HEK293 (cell line): ENCODE results near the gene IFNLR1.

Experiments
- CTCF ChIA-PET: fragments of 350-600 bp; formaldehyde crosslinking; extraction: SDS; loops from one replicate; lab custom pipeline; 2021; ENCODE audit warnings: antibody characterized with exemption; lab: Yijun Ruan, JAX
- POLR2A ChIA-PET: fragments of 300-600 bp; formaldehyde crosslinking; extraction: SDS; loops from one replicate; lab custom pipeline; 2020; ENCODE audit warnings: antibody characterized with exemption, inconsistent platforms; lab: Yijun Ruan, JAX
- H3K27ac ChIP-seq: fragments of 200-500 bp; sonication (Bioruptor generic); 2 replicates; pipeline ENCODE4 v1.5.1; 2014; ENCODE audit warnings: low read depth, low read length, control low read depth, inconsistent platforms; ENCODE audit errors: extremely low read depth
- H3K36me3 ChIP-seq, 2 experiments: fragments of 200-500 bp in 1 of 2; sonication (Bioruptor generic) in 1 of 2; 1 replicate in 1 of 2; 2 replicates in 1 of 2; pipeline ENCODE4 v1.5.1; 2014 to 2017; ENCODE audit warnings: inconsistent platforms in 2 of 2, low read length in 2 of 2; ENCODE audit not compliant: control insufficient read depth in 2 of 2, insufficient read depth in 1 of 2
- H3K4me1 ChIP-seq: fragments of 200-500 bp; sonication (Bioruptor generic); 2 replicates; pipeline ENCODE4 v1.5.1; 2014; ENCODE audit warnings: mild to moderate bottlenecking, low read length, inconsistent platforms; ENCODE audit not compliant: control insufficient read depth, insufficient read depth
- H3K4me3 ChIP-seq: 2 replicates; pipeline ENCODE4 v1.5.1; 2011; ENCODE audit warnings: low read depth, mild to moderate bottlenecking, control low read depth, low read length, moderate library complexity
- H3K9me3 ChIP-seq: fragments of 200-500 bp; sonication (Bioruptor generic); 2 replicates; pipeline ENCODE4 v1.5.1; 2014; ENCODE audit warnings: low read depth, low read length, inconsistent platforms; ENCODE audit not compliant: control insufficient read depth, insufficient read depth
- GLIS1 ChIP-seq: fragments of 450-650 bp; formaldehyde crosslinking; IDR thresholded peaks from 2 replicates; pipeline ENCODE4 v1.5.1; 2016; ENCODE audit warnings: missing biosample characterization, missing genetic modification characterization
- GLIS2 ChIP-seq: fragments of 450-650 bp; formaldehyde crosslinking; IDR thresholded peaks from 2 replicates; pipeline ENCODE4 v1.5.1; 2016; ENCODE audit warnings: missing biosample characterization, missing genetic modification characterization
- PRDM1 ChIP-seq: fragments of 450-650 bp; formaldehyde crosslinking; IDR thresholded peaks from 2 replicates; pipeline ENCODE4; 2016; ENCODE audit warnings: missing biosample characterization, missing genetic modification characterization
- ZBTB20 ChIP-seq: fragments of 450-650 bp; formaldehyde crosslinking; IDR thresholded peaks from 2 replicates; pipeline ENCODE4 v1.5.1; 2016; ENCODE audit warnings: missing biosample characterization, missing genetic modification characterization
- ZFHX2 ChIP-seq: fragments of 450-650 bp; formaldehyde crosslinking; conservative IDR thresholded peaks from 2 replicates; pipeline ENCODE4 v1.5.1; 2016; ENCODE audit warnings: missing biosample characterization, missing genetic modification characterization
- ZFP69B ChIP-seq: fragments of 450-650 bp; formaldehyde crosslinking; IDR thresholded peaks from 2 replicates; pipeline ENCODE4 v1.5.1; 2016; ENCODE audit warnings: missing biosample characterization, missing genetic modification characterization
- ZIC2 ChIP-seq: fragments of 450-650 bp; formaldehyde crosslinking; IDR thresholded peaks from 2 replicates; pipeline ENCODE4 v1.5.1; 2016; ENCODE audit warnings: missing biosample characterization, missing genetic modification characterization
- ZNF121 ChIP-seq: fragments of 450-650 bp; formaldehyde crosslinking; IDR thresholded peaks from 2 replicates; pipeline ENCODE4 v1.5.1; 2016; ENCODE audit warnings: missing biosample characterization, missing genetic modification characterization
- ZNF223 ChIP-seq: fragments of 450-650 bp; formaldehyde crosslinking; IDR thresholded peaks from 2 replicates; pipeline ENCODE4 v1.5.1; 2016; ENCODE audit warnings: missing biosample characterization, missing genetic modification characterization
- ZNF23 ChIP-seq: fragments of 450-650 bp; formaldehyde crosslinking; IDR thresholded peaks from 2 replicates; pipeline ENCODE4 v1.5.1; 2016; ENCODE audit warnings: missing biosample characterization, missing genetic modification characterization, borderline replicate concordance
- ZNF239 ChIP-seq: fragments of 450-650 bp; formaldehyde crosslinking; IDR thresholded peaks from 2 replicates; pipeline ENCODE4 v1.5.1; 2016; ENCODE audit warnings: missing biosample characterization, missing genetic modification characterization
- ZNF292 ChIP-seq: fragments of 450-650 bp; formaldehyde crosslinking; IDR thresholded peaks from 2 replicates; pipeline ENCODE4 v1.5.1; 2016; ENCODE audit warnings: low read depth, missing biosample characterization, missing genetic modification characterization, borderline replicate concordance
- ZNF335 ChIP-seq: fragments of 450-650 bp; formaldehyde crosslinking; conservative IDR thresholded peaks from 2 replicates; pipeline ENCODE4 v1.5.1; 2016; ENCODE audit warnings: missing biosample characterization, missing genetic modification characterization
- ZNF560 ChIP-seq: fragments of 450-650 bp; formaldehyde crosslinking; IDR thresholded peaks from 2 replicates; pipeline ENCODE4 v1.5.1; 2017; ENCODE audit warnings: missing biosample characterization, missing genetic modification characterization, borderline replicate concordance
- ZNF596 ChIP-seq: fragments of 450-650 bp; IDR thresholded peaks from 2 replicates; pipeline ENCODE4 v1.5.0; 2018; ENCODE audit warnings: missing biosample characterization, mild to moderate bottlenecking, missing genetic modification characterization, moderate library complexity
- ZNF701 ChIP-seq: fragments of 450-650 bp; formaldehyde crosslinking; IDR thresholded peaks from 2 replicates; pipeline ENCODE4 v1.5.1; 2016; ENCODE audit warnings: missing biosample characterization, missing genetic modification characterization
- ZNF768 ChIP-seq: fragments of 450-650 bp; formaldehyde crosslinking; IDR thresholded peaks from 2 replicates; pipeline ENCODE4 v1.5.1; 2018; ENCODE audit warnings: missing biosample characterization, mild to moderate bottlenecking, missing genetic modification characterization
- TF ChIP-seq, protein P1 (sequence below): fragments of 450-650 bp; formaldehyde crosslinking; IDR thresholded peaks from 2 replicates; pipeline ENCODE4 v1.5.1; 2016; ENCODE audit warnings: missing biosample characterization, missing genetic modification characterization
- TF ChIP-seq, protein P2 (sequence below): fragments of 450-650 bp; formaldehyde crosslinking; IDR thresholded peaks from 2 replicates; pipeline ENCODE4 v1.5.1; 2017; ENCODE audit warnings: missing biosample characterization, missing genetic modification characterization
- TF ChIP-seq, protein P3 (sequence below): fragments of 450-650 bp; formaldehyde crosslinking; IDR thresholded peaks from 2 replicates; pipeline ENCODE4 v1.5.1; 2016; ENCODE audit warnings: missing biosample characterization, missing genetic modification characterization
- TF ChIP-seq, protein P4 (sequence below): fragments of 450-650 bp; formaldehyde crosslinking; IDR thresholded peaks from 2 replicates; pipeline ENCODE4 v1.5.1; 2016; ENCODE audit warnings: missing biosample characterization, missing genetic modification characterization
- TF ChIP-seq, protein P5 (sequence below): fragments of 450-650 bp; formaldehyde crosslinking; IDR thresholded peaks from 2 replicates; pipeline ENCODE4 v1.5.1; 2016; ENCODE audit warnings: missing biosample characterization, missing genetic modification characterization
- TF ChIP-seq, protein P6 (sequence below): fragments of 450-650 bp; formaldehyde crosslinking; IDR thresholded peaks from 2 replicates; pipeline ENCODE4 v1.5.1; 2016; ENCODE audit warnings: missing biosample characterization, missing genetic modification characterization

The IFNLR1 gene

DNA sequence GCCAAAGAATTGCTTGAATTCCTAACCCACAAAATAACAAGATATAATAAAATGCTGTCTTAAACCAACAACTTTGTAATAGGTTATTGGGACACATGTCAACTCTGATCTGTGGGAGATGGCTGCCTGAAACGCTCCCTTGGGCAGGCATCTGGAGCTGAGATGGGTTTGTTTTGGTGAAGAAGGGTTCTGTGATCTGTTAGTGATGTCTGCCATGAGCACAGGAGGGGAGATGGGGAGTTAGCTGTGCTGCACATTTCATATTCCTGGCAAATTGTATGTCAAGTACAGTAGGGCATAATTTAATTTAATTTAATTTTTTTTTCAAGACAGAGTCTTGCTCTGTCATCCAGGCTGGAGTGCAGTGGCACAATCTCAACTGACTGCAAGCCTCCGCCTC is 34.2 kb upstream of the IFNLR1 start:
- POLR2A ChIA-PET = interaction anchor here (0.5 kb wide), 1 partner anchor 65 kb away, joined by 3 read pairs; no protein-coding TSS in a partner anchor

DNA sequence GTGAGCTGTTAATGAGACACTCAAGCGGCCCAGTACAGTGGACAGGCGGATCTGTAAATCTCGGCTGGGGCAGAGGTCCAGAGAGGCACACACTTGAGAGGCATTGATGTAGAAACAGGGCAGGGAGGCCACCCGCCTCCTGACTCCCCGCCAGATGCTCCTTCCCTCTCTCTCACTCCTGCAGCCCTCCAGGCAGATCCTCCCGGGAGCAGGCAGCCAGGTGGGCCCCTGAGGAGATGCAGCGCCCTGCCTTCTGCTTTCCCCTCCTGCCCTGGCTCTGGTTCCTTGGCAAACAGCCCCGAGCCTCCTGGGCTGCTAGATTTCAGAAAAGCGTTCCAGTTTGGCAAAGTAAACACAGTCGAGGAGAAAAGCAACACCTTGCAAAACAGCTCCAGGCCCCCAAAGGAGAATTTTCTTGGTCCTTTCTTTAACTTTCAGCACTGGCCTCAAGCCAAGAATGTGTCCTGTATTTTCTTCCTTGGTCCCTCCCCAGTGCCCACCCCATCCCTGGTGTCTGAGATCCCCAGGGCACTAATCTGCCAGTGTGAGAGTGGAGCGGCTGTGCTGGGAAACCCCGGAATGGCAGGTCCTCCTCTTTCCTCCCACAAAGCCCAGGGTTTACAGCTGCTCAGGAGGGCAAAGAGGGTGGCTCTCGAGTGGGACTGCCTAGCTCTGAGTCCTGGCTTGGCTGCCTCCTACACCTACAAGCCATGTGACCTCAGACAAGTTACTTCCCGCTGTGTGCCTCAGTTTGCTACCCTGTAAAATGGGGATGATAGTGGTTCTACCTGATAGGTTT is 29.4 kb upstream of the IFNLR1 start:
- Histone ChIP-seq H3K27ac (no peak overlapping the region), H3K36me3 (no peaks in the 10 kb centered on the region), H3K4me1 (peaks cover 6% of the 10 kb centered on the region; the same call in 1 of the 2 replicates), H3K9me3 (no peaks in the 10 kb centered on the region), H3K4me3 (no peak overlapping the region)
- POLR2A ChIA-PET = no interaction called here
- CTCF ChIA-PET = interaction anchor here (0.6 to 2.7 kb wide), 4 partner anchors 11 to 175 kb away, joined by 4 to 20 read pairs (median 10); no protein-coding TSS in a partner anchor
- TF ChIP-seq ZNF335 (tag by site-specific recombination) (peak; percentile 59), GLIS1 (tag by site-specific recombination) (peak; percentile 93), ZNF701 (tag by site-specific recombination) (no peak), ZNF121 (tag by site-specific recombination) (no peak), ZNF239 (tag by site-specific recombination) (no peak), PRDM1 (tag by site-specific recombination) (peak; percentile 32; the same call in 1 of the 2 replicates), GLIS2 (peak; percentile 62), ZNF292 (tag by site-specific recombination) (no peak), ZNF596 (tag by site-specific recombination) (no peak), ZBTB20 (tag by site-specific recombination) (peak; percentile 50; the same call in 1 of the 2 replicates), ZIC2 (tag by site-specific recombination) (peak; percentile 71), ZNF560 (tag by site-specific recombination) (no peak), ZFP69B (tag by site-specific recombination) (peak; percentile 89), ZFHX2 (tag by site-specific recombination) (peak; percentile 54)
- TF ChIP-seq, protein P1, sequence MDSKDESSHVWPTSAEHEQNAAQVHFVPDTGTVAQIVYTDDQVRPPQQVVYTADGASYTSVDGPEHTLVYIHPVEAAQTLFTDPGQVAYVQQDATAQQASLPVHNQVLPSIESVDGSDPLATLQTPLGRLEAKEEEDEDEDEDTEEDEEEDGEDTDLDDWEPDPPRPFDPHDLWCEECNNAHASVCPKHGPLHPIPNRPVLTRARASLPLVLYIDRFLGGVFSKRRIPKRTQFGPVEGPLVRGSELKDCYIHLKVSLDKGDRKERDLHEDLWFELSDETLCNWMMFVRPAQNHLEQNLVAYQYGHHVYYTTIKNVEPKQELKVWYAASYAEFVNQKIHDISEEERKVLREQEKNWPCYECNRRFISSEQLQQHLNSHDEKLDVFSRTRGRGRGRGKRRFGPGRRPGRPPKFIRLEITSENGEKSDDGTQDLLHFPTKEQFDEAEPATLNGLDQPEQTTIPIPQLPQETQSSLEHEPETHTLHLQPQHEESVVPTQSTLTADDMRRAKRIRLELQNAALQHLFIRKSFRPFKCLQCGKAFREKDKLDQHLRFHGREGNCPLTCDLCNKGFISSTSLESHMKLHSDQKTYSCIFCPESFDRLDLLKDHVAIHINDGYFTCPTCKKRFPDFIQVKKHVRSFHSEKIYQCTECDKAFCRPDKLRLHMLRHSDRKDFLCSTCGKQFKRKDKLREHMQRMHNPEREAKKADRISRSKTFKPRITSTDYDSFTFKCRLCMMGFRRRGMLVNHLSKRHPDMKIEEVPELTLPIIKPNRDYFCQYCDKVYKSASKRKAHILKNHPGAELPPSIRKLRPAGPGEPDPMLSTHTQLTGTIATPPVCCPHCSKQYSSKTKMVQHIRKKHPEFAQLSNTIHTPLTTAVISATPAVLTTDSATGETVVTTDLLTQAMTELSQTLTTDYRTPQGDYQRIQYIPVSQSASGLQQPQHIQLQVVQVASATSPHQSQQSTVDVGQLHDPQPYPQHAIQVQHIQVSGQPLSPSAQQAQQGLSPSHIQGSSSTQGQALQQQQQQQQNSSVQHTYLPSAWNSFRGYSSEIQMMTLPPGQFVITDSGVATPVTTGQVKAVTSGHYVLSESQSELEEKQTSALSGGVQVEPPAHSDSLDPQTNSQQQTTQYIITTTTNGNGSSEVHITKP (tag by site-specific recombination) = peak; percentile 40
- TF ChIP-seq, protein P2, sequence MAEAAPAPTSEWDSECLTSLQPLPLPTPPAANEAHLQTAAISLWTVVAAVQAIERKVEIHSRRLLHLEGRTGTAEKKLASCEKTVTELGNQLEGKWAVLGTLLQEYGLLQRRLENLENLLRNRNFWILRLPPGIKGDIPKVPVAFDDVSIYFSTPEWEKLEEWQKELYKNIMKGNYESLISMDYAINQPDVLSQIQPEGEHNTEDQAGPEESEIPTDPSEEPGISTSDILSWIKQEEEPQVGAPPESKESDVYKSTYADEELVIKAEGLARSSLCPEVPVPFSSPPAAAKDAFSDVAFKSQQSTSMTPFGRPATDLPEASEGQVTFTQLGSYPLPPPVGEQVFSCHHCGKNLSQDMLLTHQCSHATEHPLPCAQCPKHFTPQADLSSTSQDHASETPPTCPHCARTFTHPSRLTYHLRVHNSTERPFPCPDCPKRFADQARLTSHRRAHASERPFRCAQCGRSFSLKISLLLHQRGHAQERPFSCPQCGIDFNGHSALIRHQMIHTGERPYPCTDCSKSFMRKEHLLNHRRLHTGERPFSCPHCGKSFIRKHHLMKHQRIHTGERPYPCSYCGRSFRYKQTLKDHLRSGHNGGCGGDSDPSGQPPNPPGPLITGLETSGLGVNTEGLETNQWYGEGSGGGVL = peak; percentile 44
- TF ChIP-seq, protein P3, sequence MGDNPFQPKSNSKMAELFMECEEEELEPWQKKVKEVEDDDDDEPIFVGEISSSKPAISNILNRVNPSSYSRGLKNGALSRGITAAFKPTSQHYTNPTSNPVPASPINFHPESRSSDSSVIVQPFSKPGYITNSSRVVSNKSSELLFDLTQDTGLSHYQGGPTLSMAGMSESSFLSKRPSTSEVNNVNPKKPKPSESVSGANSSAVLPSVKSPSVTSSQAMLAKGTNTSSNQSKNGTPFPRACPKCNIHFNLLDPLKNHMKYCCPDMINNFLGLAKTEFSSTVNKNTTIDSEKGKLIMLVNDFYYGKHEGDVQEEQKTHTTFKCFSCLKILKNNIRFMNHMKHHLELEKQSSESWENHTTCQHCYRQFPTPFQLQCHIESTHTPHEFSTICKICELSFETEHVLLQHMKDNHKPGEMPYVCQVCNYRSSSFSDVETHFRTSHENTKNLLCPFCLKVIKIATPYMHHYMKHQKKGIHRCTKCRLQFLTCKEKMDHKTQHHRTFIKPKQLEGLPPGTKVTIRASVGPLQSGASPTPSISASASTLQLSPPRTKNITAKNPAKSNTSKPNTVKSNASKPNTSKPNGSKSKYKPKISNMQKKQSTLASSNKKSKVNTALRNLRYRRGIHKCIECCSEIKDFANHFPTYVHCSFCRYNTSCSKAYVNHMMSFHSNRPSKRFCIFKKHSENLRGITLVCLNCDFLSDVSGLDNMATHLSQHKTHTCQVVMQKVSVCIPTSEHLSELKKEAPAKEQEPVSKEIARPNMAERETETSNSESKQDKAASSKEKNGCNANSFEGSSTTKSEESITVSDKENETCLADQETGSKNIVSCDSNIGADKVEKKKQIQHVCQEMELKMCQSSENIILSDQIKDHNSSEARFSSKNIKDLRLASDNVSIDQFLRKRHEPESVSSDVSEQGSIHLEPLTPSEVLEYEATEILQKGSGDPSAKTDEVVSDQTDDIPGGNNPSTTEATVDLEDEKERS (tag by site-specific recombination) = no peak
- TF ChIP-seq, protein P4, sequence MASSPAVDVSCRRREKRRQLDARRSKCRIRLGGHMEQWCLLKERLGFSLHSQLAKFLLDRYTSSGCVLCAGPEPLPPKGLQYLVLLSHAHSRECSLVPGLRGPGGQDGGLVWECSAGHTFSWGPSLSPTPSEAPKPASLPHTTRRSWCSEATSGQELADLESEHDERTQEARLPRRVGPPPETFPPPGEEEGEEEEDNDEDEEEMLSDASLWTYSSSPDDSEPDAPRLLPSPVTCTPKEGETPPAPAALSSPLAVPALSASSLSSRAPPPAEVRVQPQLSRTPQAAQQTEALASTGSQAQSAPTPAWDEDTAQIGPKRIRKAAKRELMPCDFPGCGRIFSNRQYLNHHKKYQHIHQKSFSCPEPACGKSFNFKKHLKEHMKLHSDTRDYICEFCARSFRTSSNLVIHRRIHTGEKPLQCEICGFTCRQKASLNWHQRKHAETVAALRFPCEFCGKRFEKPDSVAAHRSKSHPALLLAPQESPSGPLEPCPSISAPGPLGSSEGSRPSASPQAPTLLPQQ (tag by site-specific recombination) = peak; percentile 95
- TF ChIP-seq, protein P5, sequence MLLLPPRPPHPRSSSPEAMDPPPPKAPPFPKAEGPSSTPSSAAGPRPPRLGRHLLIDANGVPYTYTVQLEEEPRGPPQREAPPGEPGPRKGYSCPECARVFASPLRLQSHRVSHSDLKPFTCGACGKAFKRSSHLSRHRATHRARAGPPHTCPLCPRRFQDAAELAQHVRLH (tag by site-specific recombination) = 0 out of 2 replicates have a peak, but pooled peaks have one; percentile 43
- TF ChIP-seq, protein P6, sequence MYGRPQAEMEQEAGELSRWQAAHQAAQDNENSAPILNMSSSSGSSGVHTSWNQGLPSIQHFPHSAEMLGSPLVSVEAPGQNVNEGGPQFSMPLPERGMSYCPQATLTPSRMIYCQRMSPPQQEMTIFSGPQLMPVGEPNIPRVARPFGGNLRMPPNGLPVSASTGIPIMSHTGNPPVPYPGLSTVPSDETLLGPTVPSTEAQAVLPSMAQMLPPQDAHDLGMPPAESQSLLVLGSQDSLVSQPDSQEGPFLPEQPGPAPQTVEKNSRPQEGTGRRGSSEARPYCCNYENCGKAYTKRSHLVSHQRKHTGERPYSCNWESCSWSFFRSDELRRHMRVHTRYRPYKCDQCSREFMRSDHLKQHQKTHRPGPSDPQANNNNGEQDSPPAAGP (tag by site-specific recombination) = 0 out of 2 replicates have a peak, but pooled peaks have one; percentile 8

More for the DNA sequence above, 34.2 kb upstream of the IFNLR1 start:
- Histone ChIP-seq H3K4me3 (no peak overlapping the region), H3K4me1 (peaks cover 5% of the 10 kb centered on the region; the same call in 1 of the 2 replicates), H3K27ac (no peak overlapping the region), H3K9me3 (no peaks in the 10 kb centered on the region), H3K36me3 (no peaks in the 10 kb centered on the region)
- TF ChIP-seq ZNF768 (tag by site-specific recombination) (no peak), ZNF23 (tag by site-specific recombination) (peak; percentile 82; the same call in 1 of the 2 replicates), ZNF223 (tag by site-specific recombination) (no peak)
- CTCF ChIA-PET = interaction anchor here (1.6 kb wide), 1 partner anchor 170 kb away, joined by 5 read pairs; no protein-coding TSS in a partner anchor
